LNCaP clone FGC (cell line): Measurements from ENCODE around the gene DHX58.

Source experiments
- DNase-seq: peaks from one replicate; pipeline ENCODE4 v3.0.0-alpha.2; 2011; ENCODE audit warnings: low read depth
- H3K4me3 ChIP-seq: 2 replicates; pipeline ENCODE4 v1.5.1; 2011; ENCODE audit warnings: mild to moderate bottlenecking, low read depth, low read length, control low read depth
- TF ChIP-seq, protein P1 (sequence below): IDR thresholded peaks from 2 replicates; pipeline ENCODE4 v1.5.1; 2012; ENCODE audit warnings: mild to moderate bottlenecking; ENCODE audit not compliant: control insufficient read depth, insufficient read depth; ENCODE audit errors: extremely low read depth

Gene DHX58

DNA sequence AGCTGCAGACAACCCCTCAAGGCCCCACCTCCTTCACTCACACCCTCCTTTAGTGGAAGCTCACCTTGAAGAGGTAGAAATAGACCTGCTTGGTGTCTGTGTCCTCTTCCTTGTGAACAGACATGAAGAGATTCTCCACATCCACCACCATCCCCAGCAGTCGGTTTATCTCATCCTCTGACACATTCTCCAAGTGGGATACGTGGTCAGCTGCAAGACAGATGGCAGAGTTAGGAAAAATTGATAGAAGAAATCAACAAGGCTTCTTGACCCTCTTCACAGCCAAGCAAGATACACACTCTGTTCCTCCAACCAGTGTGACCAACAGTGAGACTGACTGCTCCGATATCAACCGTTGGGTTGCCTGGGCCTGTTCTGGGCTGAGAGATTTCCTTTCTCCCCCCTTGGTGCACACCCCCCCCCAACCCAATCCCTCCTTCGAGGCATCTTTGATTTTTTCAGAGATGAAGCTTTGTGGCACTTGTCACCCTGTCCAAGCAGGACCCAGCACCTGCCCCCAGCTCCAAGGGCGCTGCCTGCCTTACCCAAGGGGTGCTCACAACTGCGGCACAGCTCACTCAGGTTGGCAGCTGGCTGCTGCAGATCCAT, 7.8 kb upstream of the DHX58 start:
- peak overlapping the region; percentile 70 for H3K4me3 ChIP-seq
- no peak for DNase-seq
- TF ChIP-seq, protein P1, sequence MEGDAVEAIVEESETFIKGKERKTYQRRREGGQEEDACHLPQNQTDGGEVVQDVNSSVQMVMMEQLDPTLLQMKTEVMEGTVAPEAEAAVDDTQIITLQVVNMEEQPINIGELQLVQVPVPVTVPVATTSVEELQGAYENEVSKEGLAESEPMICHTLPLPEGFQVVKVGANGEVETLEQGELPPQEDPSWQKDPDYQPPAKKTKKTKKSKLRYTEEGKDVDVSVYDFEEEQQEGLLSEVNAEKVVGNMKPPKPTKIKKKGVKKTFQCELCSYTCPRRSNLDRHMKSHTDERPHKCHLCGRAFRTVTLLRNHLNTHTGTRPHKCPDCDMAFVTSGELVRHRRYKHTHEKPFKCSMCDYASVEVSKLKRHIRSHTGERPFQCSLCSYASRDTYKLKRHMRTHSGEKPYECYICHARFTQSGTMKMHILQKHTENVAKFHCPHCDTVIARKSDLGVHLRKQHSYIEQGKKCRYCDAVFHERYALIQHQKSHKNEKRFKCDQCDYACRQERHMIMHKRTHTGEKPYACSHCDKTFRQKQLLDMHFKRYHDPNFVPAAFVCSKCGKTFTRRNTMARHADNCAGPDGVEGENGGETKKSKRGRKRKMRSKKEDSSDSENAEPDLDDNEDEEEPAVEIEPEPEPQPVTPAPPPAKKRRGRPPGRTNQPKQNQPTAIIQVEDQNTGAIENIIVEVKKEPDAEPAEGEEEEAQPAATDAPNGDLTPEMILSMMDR: no peak

DNA sequence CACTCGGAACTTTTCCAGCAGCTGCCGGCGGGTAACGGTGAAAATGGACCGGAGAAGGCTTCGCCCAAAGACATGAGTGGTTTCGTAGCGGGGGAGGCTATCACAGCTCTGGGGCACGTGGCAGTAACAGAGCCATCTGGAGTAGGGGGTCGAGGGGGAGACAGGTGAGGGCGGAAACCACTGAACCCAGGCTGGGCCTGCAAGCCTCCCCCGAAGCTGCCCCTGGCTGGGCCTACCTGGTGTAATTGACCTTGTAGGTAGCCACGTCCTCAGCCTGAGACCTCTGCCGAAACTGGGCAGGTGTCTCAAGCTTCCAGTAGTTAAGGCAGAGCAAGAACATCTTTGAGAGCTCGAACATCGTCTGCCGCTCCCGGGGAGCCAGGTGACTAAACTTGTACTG, 6.8 kb upstream of the DHX58 start:
- TF ChIP-seq, protein P1: no peak
- no peak overlapping the region for H3K4me3 ChIP-seq
- DNase-seq: no peak

DNA sequence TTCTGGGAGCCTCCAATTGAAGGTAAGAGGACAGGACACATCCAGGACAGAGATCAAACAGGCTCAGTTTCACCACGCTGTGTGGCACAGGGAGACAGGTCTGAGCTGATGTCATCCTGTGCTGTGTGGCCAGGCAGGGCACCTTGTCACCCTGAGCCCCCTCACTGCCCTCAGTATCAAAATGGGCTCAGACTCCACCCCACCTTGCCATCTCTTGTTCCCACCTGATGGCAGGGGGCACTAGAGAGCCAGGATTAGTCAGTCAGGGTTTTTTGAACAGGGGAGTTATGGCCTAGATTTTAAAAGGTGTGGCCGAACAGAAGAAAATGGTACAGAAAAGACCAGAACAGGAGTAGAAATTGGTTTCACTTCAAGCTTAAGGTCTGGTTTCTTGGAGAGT, 6.0 kb upstream of the DHX58 start:
- no peak overlapping the region for H3K4me3 ChIP-seq
- DNase-seq: no peak
- TF ChIP-seq, protein P1: peak; percentile 53

DNA sequence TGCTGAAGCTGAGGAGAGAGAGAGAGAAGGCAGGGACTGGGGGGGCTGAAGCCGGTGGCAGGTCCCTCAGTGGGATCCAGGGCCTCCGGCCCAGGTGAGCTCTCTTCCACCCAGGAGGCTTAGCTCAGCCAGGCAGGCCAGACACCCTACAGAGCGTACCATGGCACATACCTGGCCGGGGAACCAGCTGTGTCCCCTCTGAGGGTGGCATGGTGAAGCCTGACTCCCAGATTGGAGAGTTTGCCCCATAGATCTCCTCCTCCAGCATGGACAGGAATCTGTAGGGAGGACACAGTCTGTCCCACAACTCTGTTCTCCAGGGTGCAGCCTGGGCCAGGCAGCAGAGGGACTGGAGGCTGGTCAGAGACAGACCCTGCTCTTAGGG, 5.6 kb upstream of the DHX58 start:
- H3K4me3 ChIP-seq: no peak overlapping the region
- TF ChIP-seq, protein P1: no peak
- no peak for DNase-seq

DNA sequence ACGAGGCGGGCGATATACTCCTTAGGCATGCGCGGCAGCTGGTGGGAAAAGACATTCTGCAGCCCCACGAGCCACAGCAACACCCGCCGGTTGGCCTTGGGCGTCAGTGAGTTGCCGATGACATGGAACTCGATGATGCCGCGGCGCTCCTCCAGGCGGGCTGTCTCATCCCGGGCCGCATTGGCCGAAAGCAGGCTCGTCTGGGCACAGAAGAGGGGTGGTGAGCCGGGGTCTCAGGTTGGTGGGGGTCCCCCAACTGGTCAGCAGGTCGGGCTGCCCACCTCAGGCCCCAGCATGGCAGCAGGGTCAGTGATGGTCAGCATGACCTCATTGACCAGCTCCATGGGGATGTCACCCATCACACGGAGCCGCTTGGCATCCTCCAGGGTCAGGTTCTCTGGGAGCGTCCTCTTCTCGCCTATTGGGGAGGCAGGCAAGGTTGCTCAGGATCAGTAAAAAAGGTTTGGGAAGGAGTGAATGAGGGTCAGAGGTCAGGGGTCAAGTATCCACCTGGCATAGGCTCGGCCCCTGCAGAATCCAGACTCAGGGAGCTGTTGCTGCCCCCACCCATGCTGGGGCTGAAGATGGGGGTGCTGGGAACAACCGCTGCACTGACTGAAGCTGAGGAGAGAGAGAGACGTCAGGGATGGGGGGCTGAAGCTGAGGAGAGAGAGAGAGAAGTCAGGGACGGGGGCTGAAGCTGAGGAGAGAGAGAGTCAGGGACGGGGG, 5.0 kb upstream of the DHX58 start:
- DNase-seq: no peak
- no peak overlapping the region for H3K4me3 ChIP-seq
- TF ChIP-seq, protein P1: no peak

DNA sequence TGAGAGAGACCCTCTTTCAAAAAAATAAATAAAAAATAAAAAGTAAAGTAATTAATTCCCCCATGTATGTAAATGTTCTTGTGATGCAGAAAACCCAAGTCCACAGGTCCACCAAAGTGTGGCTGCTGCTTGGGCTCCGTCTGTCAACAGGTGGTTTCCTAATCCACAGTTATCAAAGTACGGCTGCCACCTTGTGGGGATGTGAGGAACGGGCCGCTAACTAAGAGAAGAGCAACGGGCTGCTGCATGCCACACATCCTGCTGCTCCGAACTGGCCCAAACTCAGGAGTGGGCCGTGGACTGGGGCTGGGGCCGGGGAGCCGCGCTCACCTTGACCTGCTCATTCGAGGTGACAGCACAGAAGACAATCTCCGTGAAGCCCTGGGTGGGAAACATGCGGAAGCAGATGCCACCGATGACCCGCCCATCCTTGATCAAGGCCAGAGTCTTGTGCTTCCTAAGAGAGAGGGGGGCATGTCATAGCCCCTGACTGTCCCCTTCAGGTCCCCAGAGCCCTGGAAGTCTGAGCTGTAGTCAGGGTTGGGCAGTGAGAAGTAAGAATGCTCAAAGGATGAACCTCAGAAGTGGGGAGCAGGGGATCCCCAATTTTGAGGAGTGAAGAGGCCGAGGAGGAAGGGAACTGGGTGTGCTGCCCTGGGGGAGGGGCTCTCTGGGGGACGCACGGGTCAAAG, 4.3 kb upstream of the DHX58 start:
- TF ChIP-seq, protein P1: peak; percentile 91
- DNase-seq: peak; percentile 45

More for the DNA sequence above, 4.3 kb upstream of the DHX58 start:
- H3K4me3 ChIP-seq: no peak overlapping the region
